Right ventricle myocardium inferior (tissue), 1 donor: ENCODE data around the gene CTBP2. TPM values are rescaled to one million over a fixed set of nuclear protein-coding genes. Genes with fewer than 3 reads are reported as not detected.

Source experiments
- ATAC-seq: fragments of 200-7000 bp; cut with Tn5 transposase; one replicate; pipeline ENCODE4 v1.9.1; 2020; ENCODE audit warnings: mild to moderate bottlenecking, moderate library complexity
- DNase-seq: peaks from one replicate; pipeline ENCODE4 v3.0.0; 2021; ENCODE audit errors: missing footprints
- intact Hi-C: fragments of 100-400 bp; cut with DNase I; formaldehyde crosslinking; loops from one replicate; pipeline ENCODE4 v1.11.0; 2022
- total RNA-seq: library from RNA; stranded (reverse); fragmentation: NEBNext Ultra II Directional; extraction: Animal tissue kit (Norgen Biotek cat#: 25700); gene quantifications from one replicate; pipeline ENCODE4 v1.2.1, GENCODE V29; 2021
- donor health status: DM: no; HTN: yes; CAD: no; lungs with severe emphysema.

The CTBP2 gene
- total RNA-seq, 1 donor from 2014 or later: 31.3 TPM

GRCh38 chr10:125103466-125103865 lies 56.9 kb downstream of the CTBP2 start:
- ATAC-seq (no peak), DNase-seq (no peak)
- intact Hi-C loops: no loop called here

DNA sequence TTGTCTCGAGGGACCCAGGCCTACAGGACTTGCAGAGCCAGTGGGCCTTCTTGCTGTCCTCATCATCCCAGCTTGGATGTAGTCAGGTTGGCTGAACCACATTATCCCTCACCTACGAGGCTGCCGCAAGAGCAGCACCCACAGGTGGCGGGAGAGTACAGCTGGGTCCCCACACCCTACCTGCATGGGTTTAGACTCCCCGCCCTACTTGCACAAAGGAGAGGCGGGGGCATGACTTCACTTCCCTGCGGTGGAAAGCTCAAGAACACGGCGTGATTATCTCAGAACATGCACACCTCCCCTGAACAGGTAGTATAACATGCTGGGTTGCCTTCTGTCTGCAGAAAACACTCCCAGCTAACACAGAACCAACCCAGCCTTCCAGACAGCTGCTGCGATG lies 57.5 kb downstream of the CTBP2 start:
- no peak for DNase-seq
- intact Hi-C loops: no loop called here
- no peak for ATAC-seq

DNA sequence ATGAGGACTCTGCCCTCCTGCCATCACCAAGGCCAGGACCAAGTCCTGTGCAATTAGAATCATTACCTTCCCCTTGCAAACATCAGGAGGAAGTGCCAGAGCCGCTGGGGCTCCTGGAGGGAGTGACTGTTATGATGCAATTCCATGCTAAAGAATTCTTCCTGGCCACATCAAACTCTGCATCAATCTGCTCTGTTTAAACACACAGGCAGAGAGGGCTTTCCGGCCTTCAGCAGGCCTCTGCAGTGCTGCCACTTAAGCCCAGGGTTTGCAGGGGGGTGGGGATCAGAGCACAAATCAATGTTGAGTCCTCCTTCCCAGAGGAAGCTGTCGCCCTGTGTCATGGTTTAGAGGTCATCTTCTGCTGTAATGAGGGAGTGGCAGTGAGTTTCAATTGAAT lies 58.1 kb downstream of the CTBP2 start:
- ATAC-seq: no peak
- intact Hi-C loops: no loop called here
- no peak for DNase-seq

DNA sequence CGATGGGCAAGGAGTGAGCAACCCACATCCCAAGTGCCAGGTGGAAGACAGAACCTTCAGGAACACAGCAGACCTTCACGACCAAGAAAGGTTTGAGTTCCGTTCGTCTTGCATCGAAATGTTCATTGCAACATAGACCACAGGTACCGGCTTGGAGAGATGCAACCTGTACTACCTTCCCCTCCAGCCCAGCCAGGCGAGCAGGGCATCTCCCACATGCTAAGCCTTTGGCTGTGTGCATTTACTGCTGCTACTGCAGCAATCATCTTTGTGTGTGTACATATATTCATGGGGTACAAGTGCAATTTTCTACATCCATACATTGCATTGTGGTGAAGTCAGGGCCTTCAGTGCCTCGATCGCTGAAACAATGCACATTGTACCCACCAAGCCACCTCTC lies 58.8 kb downstream of the CTBP2 start:
- DNase-seq (no peak), ATAC-seq (no peak)
- intact Hi-C loops: no loop called here

DNA sequence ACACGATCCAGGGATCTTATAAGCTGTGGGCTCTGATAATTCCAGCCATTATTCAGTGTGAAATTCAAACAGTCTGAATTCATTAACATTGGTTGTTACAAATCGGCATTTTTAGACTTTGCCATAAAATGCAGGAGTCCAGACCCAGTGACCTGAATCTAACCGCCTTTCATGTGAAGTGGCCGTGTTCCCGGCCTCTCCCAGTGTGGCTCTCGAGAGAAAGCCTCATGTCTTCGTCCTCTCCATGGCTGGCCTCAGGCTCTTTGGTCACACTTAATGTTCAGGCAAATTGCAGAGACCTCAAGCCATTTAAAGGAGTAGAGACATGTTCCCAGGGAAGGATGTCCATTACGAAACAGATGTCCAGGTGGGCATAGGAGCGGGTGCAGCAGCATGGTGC lies 59.3 kb downstream of the CTBP2 start:
- intact Hi-C loops: no loop called here
- no peak for DNase-seq
- no peak for ATAC-seq

- no peak for ATAC-seq
- no peak for DNase-seq
- intact Hi-C loops: no loop called here
Observed at GRCh38 chr10:125097409-125098070, 62.8 kb downstream of the CTBP2 start.

GRCh38 chr10:125096975-125097374 lies 63.4 kb downstream of the CTBP2 start:
- DNase-seq (no peak), ATAC-seq (no peak)
- intact Hi-C loops: no loop called here

GRCh38 chr10:125096371-125096770 lies 64.0 kb downstream of the CTBP2 start:
- intact Hi-C loops: no loop called here
- no peak for ATAC-seq

DNA sequence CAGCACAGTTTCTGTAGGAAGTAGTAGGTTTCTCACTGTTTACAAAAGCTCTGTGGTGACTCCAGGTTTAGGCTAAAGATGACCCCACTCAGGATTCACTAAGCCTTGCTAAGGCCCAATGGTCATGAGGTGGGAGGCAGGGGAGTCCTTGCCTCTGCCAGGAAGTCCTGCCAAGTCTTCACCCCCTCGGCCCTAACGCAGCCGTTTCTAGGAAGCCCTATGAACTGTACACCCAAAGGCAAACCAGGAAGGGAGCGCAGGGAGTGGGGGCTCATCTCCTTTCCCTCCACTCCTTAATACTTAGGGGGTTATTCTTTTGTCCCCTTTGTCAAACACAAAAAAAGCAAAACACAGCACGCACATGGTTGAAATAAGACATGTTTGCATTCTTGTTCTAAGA lies 64.6 kb downstream of the CTBP2 start:
- DNase-seq (no peak), ATAC-seq (no peak)
- intact Hi-C loops: no loop called here

More at GRCh38 chr10:125096371-125096770, 64.0 kb downstream of the CTBP2 start:
- DNase-seq: no peak

DNA sequence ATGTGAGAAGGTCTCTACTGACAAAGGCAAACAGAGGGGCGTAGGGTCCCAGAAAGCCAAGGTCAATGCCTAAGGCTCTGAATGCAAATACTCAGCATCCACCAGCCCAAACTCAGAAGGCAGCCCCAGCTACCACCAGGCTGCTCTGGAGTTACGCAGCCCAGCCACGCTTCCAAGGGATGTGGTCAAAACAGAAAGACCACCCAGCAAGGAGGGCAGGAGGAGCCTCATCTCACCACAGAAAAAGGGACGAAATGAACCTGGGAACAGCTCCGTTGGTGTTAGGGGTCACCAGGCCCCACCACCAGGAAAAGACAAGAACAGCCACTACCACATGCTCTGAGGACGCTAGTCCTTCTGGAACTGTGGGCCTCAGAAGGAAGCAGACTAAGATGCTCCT lies 65.1 kb downstream of the CTBP2 start:
- intact Hi-C loops: no loop called here
- DNase-seq: no peak
- no peak for ATAC-seq

GRCh38 chr10:125094806-125095205 lies 65.6 kb downstream of the CTBP2 start:
- intact Hi-C loops: no loop called here
- DNase-seq (no peak), ATAC-seq (no peak)

DNA sequence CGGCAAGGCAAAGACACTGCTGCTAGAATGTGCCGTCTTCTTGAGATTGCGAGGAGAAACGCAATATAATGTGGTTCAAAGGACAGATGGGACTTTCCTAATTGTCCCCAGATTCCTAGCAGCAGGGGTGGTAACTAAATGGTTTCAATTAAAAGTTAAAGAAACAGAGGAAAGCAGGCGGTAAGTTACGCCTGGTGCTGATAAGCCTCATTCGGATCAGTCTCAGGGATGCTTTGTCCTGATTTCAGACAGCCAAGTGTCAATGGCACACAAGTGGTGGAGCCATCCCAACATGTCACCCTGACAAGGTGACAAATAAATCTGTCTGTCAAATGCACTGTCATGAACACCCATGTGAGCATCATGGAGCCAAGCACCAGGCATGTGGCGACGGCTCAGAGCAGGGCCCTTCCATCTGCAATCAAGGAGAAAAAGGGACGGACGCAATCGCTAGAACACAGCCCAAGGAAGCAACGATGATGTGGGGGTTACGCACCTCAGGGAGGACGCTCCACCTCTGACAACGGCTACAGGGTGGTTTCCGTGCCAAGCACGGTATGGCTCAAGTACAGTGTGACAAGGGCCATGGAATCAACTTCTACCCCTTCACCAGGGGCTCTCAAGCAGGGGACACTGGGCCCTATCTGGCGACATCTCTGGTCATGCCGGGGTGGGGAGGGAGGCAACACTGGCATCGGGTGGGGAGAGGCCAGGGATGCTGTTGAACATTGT lies 66.2 kb downstream of the CTBP2 start:
- ATAC-seq: peak; percentile 13

DNA sequence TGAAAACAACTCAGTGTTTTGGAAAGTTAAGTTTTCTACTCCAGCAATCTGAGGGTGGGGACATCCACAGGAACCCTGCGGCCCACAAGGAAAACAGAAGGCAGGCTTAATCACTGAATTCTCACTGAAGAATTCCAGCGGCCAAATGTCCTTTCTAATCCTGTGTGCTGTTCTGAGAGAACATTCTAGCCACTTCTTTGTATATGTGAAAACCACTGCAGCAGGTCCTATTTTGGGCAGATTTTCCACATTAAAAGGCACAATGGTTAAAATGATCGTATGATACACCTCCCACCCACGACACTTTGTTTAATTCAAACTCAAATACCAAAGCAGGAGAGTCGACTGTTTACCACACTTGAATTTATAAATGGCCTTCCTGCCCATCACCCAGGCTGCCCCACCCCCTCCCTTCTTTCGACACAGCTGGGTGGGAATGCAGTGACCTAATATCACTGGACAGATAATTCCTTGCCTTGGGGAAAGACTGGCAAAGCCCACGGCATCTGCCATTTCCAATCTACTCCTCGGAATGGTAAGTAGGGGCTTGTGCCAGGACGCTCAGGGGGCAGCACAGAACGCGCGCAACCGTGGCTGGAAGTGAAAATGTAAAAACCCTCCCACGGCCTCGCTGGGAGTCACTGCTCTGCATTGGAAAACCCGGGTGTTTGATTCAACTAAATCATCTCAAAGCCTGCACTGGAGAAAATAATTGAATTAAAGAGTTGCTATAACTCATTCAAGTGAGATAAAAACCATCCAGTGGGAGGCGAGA lies 67.0 kb downstream of the CTBP2 start:
- DNase-seq (no peak), ATAC-seq (peak; percentile 64)
- intact Hi-C loops: no loop called here

More for the DNA sequence above, 66.2 kb downstream of the CTBP2 start:
- intact Hi-C loops: no loop called here
- DNase-seq: no peak

- intact Hi-C loops: no loop called here
- DNase-seq (no peak), ATAC-seq (peak; percentile 2)
Observed at GRCh38 chr10:125092564-125093031, 67.8 kb downstream of the CTBP2 start.

- no peak for ATAC-seq
Observed at GRCh38 chr10:125091891-125092290, 68.5 kb downstream of the CTBP2 start.

DNA sequence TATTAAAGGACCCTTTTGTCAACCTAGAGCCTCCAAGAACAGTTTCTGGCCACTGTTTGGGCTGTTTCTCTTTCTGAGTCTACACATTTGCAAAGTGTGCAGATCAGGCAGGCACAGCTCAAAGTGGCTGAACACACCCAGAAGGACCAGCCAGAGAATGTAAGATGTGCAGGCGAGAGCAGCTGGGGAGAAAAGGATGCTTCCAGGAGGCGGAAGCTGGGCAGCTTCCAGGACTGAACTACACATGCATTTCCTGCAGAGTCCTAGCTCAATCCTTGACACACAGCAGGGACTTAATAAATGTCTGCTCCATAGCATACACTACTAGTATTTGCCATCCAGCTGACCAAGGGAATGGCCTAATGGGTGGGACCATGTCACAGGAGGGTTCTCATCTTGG lies 70.9 kb downstream of the CTBP2 start:
- ATAC-seq (no peak), DNase-seq (no peak)
- intact Hi-C loops: no loop called here

More at GRCh38 chr10:125091891-125092290, 68.5 kb downstream of the CTBP2 start:
- DNase-seq: no peak
- intact Hi-C loops: no loop called here

DNA sequence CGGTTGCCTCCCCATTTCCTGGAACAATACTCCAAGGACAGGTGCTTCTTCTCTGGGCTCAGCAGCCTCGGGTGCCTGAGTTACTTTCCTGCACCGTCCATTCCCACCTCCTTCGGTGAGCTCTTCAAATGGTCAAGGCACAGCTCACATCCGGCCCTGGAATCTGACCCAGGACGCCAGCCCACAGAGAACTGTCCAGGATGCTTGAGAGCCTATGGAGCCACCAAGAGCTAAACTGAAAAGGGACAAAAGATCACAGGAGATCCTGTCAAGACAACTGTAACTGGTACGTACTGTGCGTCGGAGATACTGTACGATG lies 72.5 kb downstream of the CTBP2 start:
- intact Hi-C loops: no loop called here
- ATAC-seq: no peak
- DNase-seq: no peak

DNA sequence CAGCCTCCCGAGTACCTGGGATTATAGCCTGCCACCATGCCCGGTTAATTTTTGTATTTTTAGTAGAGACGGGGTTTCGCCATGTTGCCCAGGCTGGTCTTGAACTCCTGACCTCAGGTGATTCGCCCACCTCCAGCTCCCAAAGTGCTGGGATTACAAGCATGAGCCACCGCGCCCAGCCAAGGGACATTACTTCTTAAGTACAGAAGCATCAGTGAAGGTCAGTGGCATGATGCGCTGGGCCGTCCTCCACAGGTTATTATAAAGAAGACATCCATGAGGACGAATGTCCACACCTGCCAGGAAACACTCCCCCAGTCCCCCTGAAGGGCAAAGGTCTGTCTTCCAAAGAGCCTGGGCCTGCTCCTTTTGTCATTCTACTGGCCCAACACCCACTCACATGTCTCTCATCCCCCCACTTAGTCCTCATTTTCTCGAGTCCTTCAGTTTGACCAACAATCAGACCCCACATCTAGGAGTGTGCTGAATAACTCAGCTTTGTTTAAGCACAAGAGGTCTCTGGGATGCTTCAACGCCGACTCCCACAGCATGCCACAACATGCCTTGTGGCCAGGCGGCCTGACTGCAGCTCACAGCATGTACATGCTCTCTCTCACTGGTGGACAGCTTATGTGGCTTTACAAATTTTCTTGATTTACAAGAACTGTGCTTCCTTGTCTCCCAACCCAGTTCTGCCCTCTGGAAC lies 73.0 kb downstream of the CTBP2 start:
- ATAC-seq: no peak
- intact Hi-C loops: no loop called here
- no peak for DNase-seq

DNA sequence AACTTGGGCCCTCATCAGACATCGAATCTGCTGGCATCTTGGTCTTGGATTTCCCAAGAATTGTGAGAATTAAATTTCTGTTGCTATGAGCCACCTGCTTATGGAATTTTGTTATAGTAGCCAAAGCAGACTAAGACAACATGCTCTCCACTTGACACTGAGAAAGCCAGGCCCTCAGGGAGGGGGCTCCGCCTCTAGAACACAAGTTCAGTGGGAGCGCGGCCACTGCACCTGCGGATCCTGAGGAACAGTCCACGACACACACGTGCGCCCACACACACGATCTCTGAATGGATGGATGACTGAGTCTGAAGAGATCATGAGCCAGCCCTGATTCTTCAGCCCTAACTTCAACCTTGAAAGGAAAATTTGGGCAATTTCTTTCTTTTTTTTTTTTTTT lies 73.7 kb downstream of the CTBP2 start:
- DNase-seq (no peak), ATAC-seq (no peak)
- intact Hi-C loops: no loop called here
